Measurements from ENCODE around the gene TOLLIP. TPM values are rescaled to one million over a fixed set of nuclear protein-coding genes. Genes with fewer than 3 reads are reported as not detected.

The TOLLIP gene
- total RNA-seq, 2 donors from 2014 or later: 72.8 to 161 TPM

- WGBS: 88% methylated on average over 17 of the region's 18 CpGs
These were observed 34.4 kb downstream of the TOLLIP start for GRCh38 chr11:1275021-1275420.

GRCh38 chr11:1274501-1274900 is 34.9 kb downstream of the TOLLIP start:
- no peak overlapping the region for H3K4me3 ChIP-seq
- no peaks in the 10 kb centered on the region for H3K4me1 ChIP-seq (replicated peaks)
- H3K27ac ChIP-seq: no peak overlapping the region
- no peak for DNase-seq (ENCODE audit: low spot score)
- intact Hi-C loops (cut with DNase I): no loop called here
- peaks cover 5 to 14% of the 10 kb centered on the region in 2 donors for H3K36me3 ChIP-seq
- no peaks in the 10 kb centered on the region for H3K27me3 ChIP-seq (replicated peaks; ENCODE audit: insufficient read depth)
- 89% methylated on average over 14 of the region's 14 CpGs for WGBS
- H3K9me3 ChIP-seq: no peaks in the 10 kb centered on the region
- TF ChIP-seq CTCF (IDR thresholded peaks at IDR 0.05): no peak
- no peak for TF ChIP-seq POLR2A (IDR thresholded peaks at IDR 0.05)
- TF ChIP-seq POLR2AphosphoS5 (IDR thresholded peaks at IDR 0.05): no peak

More at GRCh38 chr11:1275021-1275420, 34.4 kb downstream of the TOLLIP start:
- no peaks in the 10 kb centered on the region for H3K4me1 ChIP-seq (replicated peaks)
- no peaks in the 10 kb centered on the region for H3K9me3 ChIP-seq
- no peak overlapping the region for H3K4me3 ChIP-seq
- peaks cover 5 to 14% of the 10 kb centered on the region in 2 donors for H3K36me3 ChIP-seq
- no peak for DNase-seq (ENCODE audit: low spot score)
- no peak overlapping the region for H3K27ac ChIP-seq
- H3K27me3 ChIP-seq (replicated peaks; ENCODE audit: insufficient read depth): no peaks in the 10 kb centered on the region
- intact Hi-C loops (cut with DNase I): no loop called here
- TF ChIP-seq CTCF (IDR thresholded peaks at IDR 0.05) (no peak), POLR2A (IDR thresholded peaks at IDR 0.05) (no peak), POLR2AphosphoS5 (IDR thresholded peaks at IDR 0.05) (no peak)

GRCh38 chr11:1272531-1272930 is 36.9 kb downstream of the TOLLIP start:
- no peak for DNase-seq (ENCODE audit: low spot score)
- TF ChIP-seq POLR2A (IDR thresholded peaks at IDR 0.05): no peak
- TF ChIP-seq POLR2AphosphoS5 (IDR thresholded peaks at IDR 0.05): no peak
- no peak for TF ChIP-seq CTCF (IDR thresholded peaks at IDR 0.05)

GRCh38 chr11:1271927-1272326 is 37.5 kb downstream of the TOLLIP start:
- Histone ChIP-seq H3K27me3 (replicated peaks; ENCODE audit: insufficient read depth) (no peaks in the 10 kb centered on the region), H3K4me3 (no peak overlapping the region), H3K36me3 (peaks cover 5 to 11% of the 10 kb centered on the region in 2 donors), H3K27ac (no peak overlapping the region), H3K4me1 (replicated peaks) (no peaks in the 10 kb centered on the region), H3K9me3 (no peaks in the 10 kb centered on the region)
- 90% methylated on average over 30 of the region's 30 CpGs for WGBS
- intact Hi-C loops (cut with DNase I): no loop called here
- DNase-seq (ENCODE audit: low spot score): no peak
- no peak for TF ChIP-seq POLR2AphosphoS5 (IDR thresholded peaks at IDR 0.05)
- TF ChIP-seq POLR2A (IDR thresholded peaks at IDR 0.05): no peak
- TF ChIP-seq CTCF (IDR thresholded peaks at IDR 0.05): no peak

More at GRCh38 chr11:1272531-1272930, 36.9 kb downstream of the TOLLIP start:
- Histone ChIP-seq H3K9me3 (no peaks in the 10 kb centered on the region), H3K4me3 (no peak overlapping the region), H3K4me1 (replicated peaks) (no peaks in the 10 kb centered on the region), H3K27me3 (replicated peaks; ENCODE audit: insufficient read depth) (no peaks in the 10 kb centered on the region), H3K27ac (no peak overlapping the region), H3K36me3 (peaks cover 5 to 14% of the 10 kb centered on the region in 2 donors)
- 95% methylated on average over 30 of the region's 30 CpGs for WGBS
- intact Hi-C loops (cut with DNase I): no loop called here

GRCh38 chr11:1271406-1271805 is 38.0 kb downstream of the TOLLIP start:
- Histone ChIP-seq H3K9me3 (no peaks in the 10 kb centered on the region), H3K36me3 (peaks cover 0 to 6% of the 10 kb centered on the region in 2 donors), H3K27me3 (replicated peaks; ENCODE audit: insufficient read depth) (no peaks in the 10 kb centered on the region), H3K27ac (no peak overlapping the region), H3K4me1 (replicated peaks) (no peaks in the 10 kb centered on the region), H3K4me3 (no peak overlapping the region)
- intact Hi-C loops (cut with DNase I): no loop called here
- 83% methylated on average over 9 of the region's 9 CpGs for WGBS
- TF ChIP-seq CTCF (IDR thresholded peaks at IDR 0.05) (no peak), POLR2AphosphoS5 (IDR thresholded peaks at IDR 0.05) (no peak), POLR2A (IDR thresholded peaks at IDR 0.05) (no peak)
- DNase-seq (ENCODE audit: low spot score): no peak
